Keratinocyte (primary cell): Measurements from ENCODE around the gene TTC28.

Source experiments
- EZH2 ChIP-seq: IDR thresholded peaks from one replicate; pipeline ENCODE4 v1.6.1; 2012; ENCODE audit warnings: inconsistent platforms, mild to moderate bottlenecking, low read length, moderate library complexity
- TF ChIP-seq, protein P1 (sequence below), 3 experiments: IDR thresholded peaks in 1 of 3; conservative IDR thresholded peaks in 1 of 3; optimal IDR thresholded peaks in 1 of 3; 2 replicates in 2 of 3; 3 replicates in 1 of 3; pipeline versions ENCODE3 to v1.5.1; 2011; ENCODE audit warnings: low read length in 3 of 3, mild to moderate bottlenecking in 3 of 3, moderate library complexity in 2 of 3, control low read depth in 1 of 3, inconsistent platforms in 1 of 3; ENCODE audit not compliant: insufficient read depth in 2 of 3; ENCODE audit errors: extremely low read depth in 1 of 3

DNA sequence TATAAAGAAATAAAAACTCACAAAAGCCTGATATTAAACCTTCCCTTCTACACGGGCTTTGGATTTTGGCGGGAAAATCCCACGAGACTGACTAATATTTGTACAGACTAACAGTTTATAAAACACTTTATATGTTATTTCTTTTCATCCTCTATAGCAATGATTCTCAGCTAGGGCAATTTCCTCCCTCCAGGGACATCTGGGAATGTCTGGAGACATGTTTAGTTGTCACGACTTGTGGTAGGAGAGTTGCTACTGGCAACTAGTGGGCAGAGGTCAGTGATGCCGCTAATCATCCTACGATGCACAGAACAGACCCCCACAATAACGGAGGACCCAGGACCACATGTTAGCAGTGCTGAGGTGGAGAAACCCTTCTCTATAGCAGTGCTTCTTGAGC, 455.8 kb downstream of the TTC28 start:
- TF ChIP-seq, protein P1, sequence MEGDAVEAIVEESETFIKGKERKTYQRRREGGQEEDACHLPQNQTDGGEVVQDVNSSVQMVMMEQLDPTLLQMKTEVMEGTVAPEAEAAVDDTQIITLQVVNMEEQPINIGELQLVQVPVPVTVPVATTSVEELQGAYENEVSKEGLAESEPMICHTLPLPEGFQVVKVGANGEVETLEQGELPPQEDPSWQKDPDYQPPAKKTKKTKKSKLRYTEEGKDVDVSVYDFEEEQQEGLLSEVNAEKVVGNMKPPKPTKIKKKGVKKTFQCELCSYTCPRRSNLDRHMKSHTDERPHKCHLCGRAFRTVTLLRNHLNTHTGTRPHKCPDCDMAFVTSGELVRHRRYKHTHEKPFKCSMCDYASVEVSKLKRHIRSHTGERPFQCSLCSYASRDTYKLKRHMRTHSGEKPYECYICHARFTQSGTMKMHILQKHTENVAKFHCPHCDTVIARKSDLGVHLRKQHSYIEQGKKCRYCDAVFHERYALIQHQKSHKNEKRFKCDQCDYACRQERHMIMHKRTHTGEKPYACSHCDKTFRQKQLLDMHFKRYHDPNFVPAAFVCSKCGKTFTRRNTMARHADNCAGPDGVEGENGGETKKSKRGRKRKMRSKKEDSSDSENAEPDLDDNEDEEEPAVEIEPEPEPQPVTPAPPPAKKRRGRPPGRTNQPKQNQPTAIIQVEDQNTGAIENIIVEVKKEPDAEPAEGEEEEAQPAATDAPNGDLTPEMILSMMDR (optimal IDR thresholded peaks at IDR 0.05 in 1 of 3, IDR thresholded peaks at IDR 0.05 in 1 of 3, conservative IDR thresholded peaks at IDR 0.05 in 1 of 3; ENCODE audit: extremely low read depth in 1 of 3, insufficient read depth in 2 of 3, low read length in 3 of 3): no peak
- TF ChIP-seq EZH2: no peak
